ENCODE data around the gene KCNJ10. TPM values are rescaled to one million over a fixed set of nuclear protein-coding genes. Genes with fewer than 3 reads are reported as not detected.

The KCNJ10 gene
- total and polyA plus RNA-seq, 2 experiments from 2014 or later, result not detected

- Histone ChIP-seq H4K20me1 (ENCODE audit: insufficient read depth, poor library complexity, severe bottlenecking) (no peaks in the 10 kb centered on the region), H3K36me3 (replicated peaks; ENCODE audit: insufficient read depth, low read depth) (no peaks in the 10 kb centered on the region), H3K9me2 (replicated peaks; ENCODE audit: insufficient read depth) (no peaks in the 10 kb centered on the region), H3K4me1 (ENCODE audit: insufficient read depth) (peaks cover 4% of the 10 kb centered on the region), H3K9me3 (ENCODE audit: low read depth) (no peaks in the 10 kb centered on the region), H3K27ac (no peak overlapping the region), H3K27me3 (no peaks in the 10 kb centered on the region), H3K4me2 (no peak overlapping the region), H3K79me2 (peaks cover 5% of the 10 kb centered on the region), H2AFZ (no peak overlapping the region), H3K4me3 (no peak overlapping the region)
- WGBS (ENCODE audit: low lambda C conversion rate, missing lambda C conversion rate), result 100% methylated on average over 5 of the region's 5 CpGs
- no peak for TF ChIP-seq EZH2phosphoT487 (IDR thresholded peaks at IDR 0.05; ENCODE audit: low read depth, severe bottlenecking, unreplicated experiment)
- TF ChIP-seq, protein P1, sequence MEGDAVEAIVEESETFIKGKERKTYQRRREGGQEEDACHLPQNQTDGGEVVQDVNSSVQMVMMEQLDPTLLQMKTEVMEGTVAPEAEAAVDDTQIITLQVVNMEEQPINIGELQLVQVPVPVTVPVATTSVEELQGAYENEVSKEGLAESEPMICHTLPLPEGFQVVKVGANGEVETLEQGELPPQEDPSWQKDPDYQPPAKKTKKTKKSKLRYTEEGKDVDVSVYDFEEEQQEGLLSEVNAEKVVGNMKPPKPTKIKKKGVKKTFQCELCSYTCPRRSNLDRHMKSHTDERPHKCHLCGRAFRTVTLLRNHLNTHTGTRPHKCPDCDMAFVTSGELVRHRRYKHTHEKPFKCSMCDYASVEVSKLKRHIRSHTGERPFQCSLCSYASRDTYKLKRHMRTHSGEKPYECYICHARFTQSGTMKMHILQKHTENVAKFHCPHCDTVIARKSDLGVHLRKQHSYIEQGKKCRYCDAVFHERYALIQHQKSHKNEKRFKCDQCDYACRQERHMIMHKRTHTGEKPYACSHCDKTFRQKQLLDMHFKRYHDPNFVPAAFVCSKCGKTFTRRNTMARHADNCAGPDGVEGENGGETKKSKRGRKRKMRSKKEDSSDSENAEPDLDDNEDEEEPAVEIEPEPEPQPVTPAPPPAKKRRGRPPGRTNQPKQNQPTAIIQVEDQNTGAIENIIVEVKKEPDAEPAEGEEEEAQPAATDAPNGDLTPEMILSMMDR (IDR thresholded peaks at IDR 0.05; ENCODE audit: poor library complexity), result no peak
- DNase-seq (ENCODE audit: low spot score), result no peak
These were observed 21.8 kb upstream of the KCNJ10 start for GRCh38 chr1:160091666-160092223.

DNA sequence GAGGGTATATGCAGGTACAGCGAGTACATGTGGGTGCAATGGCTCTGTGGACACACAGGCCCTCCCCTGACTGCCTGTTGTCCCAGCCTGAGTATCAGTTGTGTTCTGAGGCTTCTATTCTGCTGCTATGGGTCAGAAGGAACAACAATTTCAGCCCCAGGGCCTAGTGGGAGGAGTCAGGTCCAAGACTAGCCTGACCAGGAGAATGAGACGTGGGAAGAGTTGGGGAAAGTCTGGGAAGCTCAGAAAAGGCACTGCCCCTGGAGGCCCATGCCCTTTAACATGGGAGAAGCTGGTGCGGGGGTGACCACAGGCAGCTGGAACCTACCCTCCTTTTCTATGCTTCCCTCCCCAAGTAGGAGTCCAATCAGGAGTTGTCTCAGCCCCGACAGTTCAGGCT lies 20.8 kb upstream of the KCNJ10 start:
- Histone ChIP-seq H3K27ac (no peak overlapping the region), H2AFZ (no peak overlapping the region), H3K4me1 (ENCODE audit: insufficient read depth) (peaks cover 4% of the 10 kb centered on the region), H3K36me3 (replicated peaks; ENCODE audit: insufficient read depth, low read depth) (no peaks in the 10 kb centered on the region), H4K20me1 (ENCODE audit: insufficient read depth, poor library complexity, severe bottlenecking) (no peaks in the 10 kb centered on the region), H3K4me2 (no peak overlapping the region), H3K4me3 (no peak overlapping the region), H3K9me3 (ENCODE audit: low read depth) (no peaks in the 10 kb centered on the region), H3K79me2 (no peaks in the 10 kb centered on the region), H3K9me2 (replicated peaks; ENCODE audit: insufficient read depth) (no peaks in the 10 kb centered on the region), H3K27me3 (no peaks in the 10 kb centered on the region)
- DNase-seq (ENCODE audit: low spot score), result no peak
- 87% methylated on average over 4 of the region's 4 CpGs for WGBS (ENCODE audit: low lambda C conversion rate, missing lambda C conversion rate)
- TF ChIP-seq EZH2 (IDR thresholded peaks at IDR 0.05; ENCODE audit: borderline replicate concordance), result no peak
- TF ChIP-seq, protein P1 (IDR thresholded peaks at IDR 0.05; ENCODE audit: poor library complexity), result no peak
- TF ChIP-seq EZH2phosphoT487 (IDR thresholded peaks at IDR 0.05; ENCODE audit: low read depth, severe bottlenecking, unreplicated experiment), result no peak

GRCh38 chr1:160089883-160090282 lies 19.9 kb upstream of the KCNJ10 start:
- Histone ChIP-seq H3K4me1 (ENCODE audit: insufficient read depth) (peaks cover 4% of the 10 kb centered on the region), H3K9me3 (ENCODE audit: low read depth) (no peaks in the 10 kb centered on the region), H4K20me1 (ENCODE audit: insufficient read depth, poor library complexity, severe bottlenecking) (no peaks in the 10 kb centered on the region), H2AFZ (no peak overlapping the region), H3K79me2 (no peaks in the 10 kb centered on the region), H3K4me2 (no peak overlapping the region), H3K27me3 (no peaks in the 10 kb centered on the region), H3K4me3 (no peak overlapping the region), H3K9me2 (replicated peaks; ENCODE audit: insufficient read depth) (no peaks in the 10 kb centered on the region), H3K27ac (no peak overlapping the region), H3K36me3 (replicated peaks; ENCODE audit: insufficient read depth, low read depth) (no peaks in the 10 kb centered on the region)
- 87% methylated on average over 3 of the region's 3 CpGs for WGBS (ENCODE audit: low lambda C conversion rate, missing lambda C conversion rate)
- no peak for DNase-seq (ENCODE audit: low spot score)
- TF ChIP-seq EZH2 (IDR thresholded peaks at IDR 0.05; ENCODE audit: borderline replicate concordance), result no peak
- TF ChIP-seq, protein P1 (IDR thresholded peaks at IDR 0.05; ENCODE audit: poor library complexity), result no peak
- TF ChIP-seq EZH2phosphoT487 (IDR thresholded peaks at IDR 0.05; ENCODE audit: low read depth, severe bottlenecking, unreplicated experiment), result no peak
